COLO829 (cell line): ENCODE results near the gene ASCC3.

Experiments used
- DNase-seq: peaks from one replicate; pipeline ENCODE4 v3.0.0; 2012; ENCODE audit warnings: low spot score

The ASCC3 gene

DNA sequence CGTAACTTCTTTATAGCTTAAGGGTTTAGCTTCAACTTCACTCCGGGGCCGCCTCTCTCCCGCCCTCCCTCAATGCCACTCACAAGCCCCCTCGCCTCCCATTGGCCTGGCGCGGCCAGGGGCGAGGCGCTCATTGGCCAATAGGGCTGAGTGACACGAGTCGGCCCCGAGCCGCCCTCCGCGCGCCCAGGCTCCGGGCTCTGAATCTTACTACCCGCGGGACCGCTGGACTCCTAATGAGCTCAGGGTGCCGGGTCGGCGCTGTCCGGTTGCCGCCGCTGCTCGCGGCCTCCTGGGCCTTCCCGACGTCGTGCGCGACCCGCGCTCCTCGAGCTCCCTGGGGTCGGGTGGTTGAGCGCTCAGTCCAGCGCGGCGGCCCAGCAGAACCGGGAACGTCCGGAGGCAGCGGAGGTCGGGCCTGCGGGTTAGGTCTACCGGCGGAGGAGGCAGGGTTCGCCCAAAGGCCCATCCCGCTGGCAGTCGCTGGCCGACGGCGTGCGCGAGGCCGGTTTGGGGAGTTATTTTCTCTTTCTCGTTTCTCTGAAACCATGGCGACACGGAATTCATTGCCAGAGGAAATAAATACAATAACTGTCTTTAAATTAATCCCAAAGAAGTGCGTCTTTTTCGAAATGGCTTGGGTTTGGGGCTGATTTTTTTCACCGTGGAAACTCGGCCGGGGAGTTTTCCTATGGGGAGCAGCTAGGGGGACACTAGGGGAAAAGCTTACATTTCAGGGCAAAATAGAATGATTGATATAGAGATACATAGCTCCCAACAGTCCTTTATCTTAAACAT, 416.0 kb downstream of the ASCC3 start, which contains the start of gene SIM1:
TSS of gene SIM1 (minus strand) at position 19 of the 798 bp plus-strand sequence. CDS start 1,453 bp downstream, outside the sequence.
- DNase-seq = no peak

DNA sequence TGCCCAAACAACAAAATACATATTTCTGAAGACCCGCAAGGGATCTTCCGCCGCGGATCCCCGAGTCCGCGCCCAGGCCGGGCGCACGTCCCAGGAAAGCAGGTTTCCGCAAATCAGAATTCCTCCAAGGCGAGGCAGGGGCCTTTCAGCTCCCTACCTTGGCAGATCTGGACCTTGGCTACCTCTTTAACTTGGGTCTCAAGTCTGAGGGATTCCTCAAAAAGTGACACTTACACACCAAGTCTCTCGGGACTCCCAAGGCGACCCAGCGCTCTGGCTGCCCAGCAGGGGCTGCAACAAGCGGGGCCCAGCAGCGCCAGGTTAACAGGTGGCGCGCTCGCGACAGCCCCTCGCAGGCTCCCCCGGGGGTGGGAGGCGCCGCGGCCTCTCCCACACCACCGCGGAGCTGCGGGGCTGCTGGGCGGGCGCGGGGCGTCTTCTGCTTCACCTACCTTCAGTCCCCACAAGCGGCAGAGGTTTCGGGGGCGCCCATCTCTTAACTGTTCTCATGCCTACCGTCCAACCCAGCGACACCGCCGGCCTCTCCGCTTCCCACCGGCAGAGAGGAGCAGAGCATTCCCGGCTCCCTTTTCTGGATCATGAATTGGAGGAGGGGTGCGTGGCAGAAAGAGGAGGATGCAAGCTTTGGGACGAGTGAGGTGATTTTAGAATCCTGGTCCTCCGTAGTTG, 416.8 kb downstream of the ASCC3 start:
- no peak for DNase-seq

DNA sequence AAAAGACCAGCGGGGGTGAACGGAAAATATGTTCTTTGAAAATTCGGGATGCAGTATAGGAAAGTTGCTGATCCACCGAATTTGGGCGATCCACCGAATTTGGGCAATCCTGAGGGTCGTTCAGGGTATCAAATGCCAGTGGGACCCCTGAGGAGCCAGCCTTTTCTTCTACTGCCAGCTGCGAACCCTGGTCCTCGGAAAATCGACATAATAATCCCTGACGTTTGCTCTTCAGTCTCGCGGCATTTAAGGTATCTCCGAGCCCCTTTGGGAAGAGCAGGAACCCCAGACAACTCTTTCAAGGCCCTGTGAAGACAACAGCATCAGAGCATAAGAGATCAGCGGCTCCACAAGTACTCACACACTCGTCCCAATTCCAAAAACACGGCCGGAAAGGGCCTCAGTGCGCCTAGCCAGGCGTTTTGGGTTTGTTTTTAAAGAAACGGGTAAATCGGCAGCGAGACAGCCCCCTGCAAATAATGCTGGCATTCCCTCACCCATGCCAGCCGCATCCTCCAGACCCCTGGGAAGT, 417.4 kb downstream of the ASCC3 start:
- DNase-seq = no peak

DNA sequence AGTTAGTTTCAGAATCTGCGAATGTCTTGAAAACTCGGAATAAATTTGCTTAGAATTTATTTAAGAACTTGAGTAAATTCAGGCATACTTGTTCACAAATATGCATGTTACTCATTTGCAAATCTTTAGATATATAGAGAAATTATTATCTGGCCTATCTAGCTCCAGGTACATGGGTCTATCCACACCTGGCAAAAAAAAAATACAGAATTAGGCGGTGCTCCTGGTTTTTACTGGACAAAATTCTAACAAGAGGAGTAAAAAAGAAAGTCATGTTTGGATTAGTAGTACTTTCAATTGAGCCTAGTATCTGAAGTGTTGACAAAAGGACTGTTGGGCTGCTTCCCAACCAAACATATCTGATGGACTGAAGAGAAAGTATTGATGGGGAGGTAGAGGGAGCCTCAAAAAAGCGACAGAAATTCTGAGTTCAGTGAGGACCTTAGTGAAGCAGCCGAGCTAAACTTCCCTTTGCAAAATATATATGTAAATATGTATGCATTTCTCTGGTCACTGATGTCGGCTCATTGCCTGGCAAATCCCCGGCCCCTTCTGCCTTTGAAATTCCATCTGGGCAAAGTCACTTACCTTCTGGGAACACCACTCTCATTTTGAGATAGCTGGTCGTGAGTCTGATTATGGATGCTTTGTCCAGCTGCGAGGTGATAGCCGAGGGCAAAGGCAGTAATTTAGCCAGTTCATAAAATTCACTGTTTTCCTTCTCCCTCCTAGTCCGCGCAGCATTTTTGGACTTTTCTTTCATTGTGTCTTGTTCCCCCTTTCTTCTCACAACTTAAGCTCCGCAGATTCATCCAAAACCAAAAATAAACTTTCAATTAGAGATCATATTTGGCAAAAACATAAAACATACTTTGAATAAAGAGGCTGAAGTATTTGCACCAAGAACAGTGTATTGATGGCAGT, 418.2 kb downstream of the ASCC3 start:
- no peak for DNase-seq

DNA sequence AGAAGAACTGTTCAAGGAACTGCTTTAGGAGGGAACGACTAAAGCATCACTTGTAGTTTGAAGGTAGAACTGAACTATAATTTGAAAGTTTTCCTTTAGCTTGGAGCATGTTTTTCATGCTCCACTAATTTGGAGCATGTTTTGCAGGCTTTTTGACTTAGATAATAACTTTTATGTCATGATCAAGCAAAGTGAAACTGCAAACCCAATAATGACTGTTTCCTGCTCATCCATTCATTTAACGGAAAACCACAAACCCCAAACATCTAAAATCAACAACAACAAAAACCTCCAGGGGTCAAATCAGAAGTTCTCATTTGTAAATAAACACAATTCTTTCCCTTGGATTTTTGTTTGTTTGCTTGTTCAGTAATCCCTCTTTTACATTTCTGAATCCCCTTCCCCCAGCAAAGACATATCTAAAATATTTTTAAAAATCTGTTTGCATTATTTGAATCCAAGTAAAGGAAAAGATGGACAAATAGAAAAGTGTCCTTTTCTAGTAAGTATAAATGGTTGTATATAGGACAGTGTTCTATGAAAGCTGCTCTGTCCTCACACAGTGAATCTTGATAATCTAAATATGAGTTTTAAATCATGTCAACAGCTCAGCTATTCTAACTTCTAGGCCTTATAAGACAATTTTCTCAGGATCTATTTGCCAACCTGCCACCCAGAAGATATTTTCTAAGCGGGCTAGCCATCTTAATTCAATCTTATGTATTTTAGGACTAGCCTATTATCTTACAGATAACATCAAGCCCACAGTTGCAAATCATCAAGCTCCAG, 419.0 kb downstream of the ASCC3 start:
- no peak for DNase-seq

DNA sequence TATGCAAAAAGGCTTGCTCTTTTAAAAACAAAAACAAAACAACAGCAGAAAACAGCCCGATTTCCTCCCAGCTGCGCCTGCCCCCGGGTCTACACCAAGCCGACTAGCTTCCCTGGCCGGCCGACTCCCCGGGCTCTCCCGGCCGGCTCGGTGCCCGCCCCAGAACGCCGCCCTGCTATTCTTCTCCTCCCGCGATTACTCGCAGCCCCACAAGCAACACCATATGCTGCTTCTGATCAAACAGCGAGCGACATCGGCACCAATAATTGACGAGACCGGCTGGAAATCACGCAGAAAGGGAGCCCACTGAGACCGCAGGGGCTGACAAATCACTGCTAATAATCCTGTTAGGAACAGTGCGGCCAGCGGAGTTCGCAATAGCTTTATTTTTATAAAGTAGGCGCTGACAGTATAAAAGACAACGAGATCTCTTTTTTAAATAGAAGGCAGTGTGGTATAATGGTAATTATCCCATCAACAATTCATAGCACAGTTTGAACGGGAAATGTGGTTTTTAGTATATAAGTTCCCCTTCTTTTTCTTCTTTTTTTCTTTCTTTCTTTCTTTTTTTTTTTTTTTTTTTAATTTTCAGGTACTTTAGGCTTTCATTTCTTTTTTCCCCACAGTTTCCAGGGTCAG, 419.7 kb downstream of the ASCC3 start:
- no peak for DNase-seq

DNA sequence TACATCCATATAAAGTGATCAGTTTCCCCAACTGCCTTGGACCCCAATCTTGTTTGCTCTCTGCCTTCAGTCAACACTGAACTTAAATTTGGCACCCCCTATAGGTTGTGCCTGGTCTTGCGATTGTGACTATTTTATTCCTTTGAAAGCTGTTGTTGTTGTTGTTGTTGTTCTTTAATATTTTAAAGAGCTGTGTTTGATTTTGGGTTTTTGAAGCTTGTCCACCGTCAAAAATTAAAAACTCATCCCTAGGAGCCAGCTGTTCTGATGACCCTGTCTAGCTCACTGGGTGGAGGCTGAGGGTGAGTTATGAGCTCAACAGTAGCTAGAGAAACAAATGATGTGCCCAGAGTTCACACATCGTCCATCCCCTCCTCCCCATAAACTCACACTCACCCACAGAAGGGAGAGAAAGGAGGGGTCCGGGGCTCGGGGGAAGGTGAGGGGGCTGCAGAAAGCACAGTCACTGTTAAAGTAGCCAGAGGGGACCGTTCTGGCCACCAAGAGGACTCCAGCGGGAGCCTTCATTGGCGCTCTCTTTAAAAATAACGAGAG, 420.4 kb downstream of the ASCC3 start:
- DNase-seq = no peak

DNA sequence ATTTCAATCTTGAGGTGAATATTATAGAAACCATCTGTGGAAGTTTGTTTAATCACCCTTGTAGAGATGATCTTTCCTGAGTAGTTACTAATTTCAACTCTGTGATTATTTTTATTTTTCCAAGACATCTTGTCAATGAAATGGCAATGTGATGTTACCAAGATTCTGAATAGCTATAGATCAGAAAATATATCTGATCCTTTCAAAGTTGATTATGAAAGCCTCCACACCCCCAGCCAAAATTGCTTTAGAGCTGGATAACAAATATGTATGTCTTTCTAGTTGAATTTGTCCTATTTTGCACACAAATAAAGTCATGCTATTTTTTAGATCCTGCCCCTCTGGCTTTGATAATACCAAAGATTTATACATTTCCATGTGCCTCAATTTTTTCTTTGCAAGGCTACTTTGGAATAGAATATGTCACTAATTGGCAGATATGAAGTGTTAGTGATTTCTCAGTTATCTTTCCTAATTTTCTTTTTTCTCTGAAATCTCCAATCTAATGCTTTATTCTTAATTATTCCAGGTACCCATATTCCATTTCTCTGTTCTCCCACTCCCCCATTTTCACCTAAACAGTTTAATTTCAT, 421.4 kb downstream of the ASCC3 start:
- no peak for DNase-seq

DNA sequence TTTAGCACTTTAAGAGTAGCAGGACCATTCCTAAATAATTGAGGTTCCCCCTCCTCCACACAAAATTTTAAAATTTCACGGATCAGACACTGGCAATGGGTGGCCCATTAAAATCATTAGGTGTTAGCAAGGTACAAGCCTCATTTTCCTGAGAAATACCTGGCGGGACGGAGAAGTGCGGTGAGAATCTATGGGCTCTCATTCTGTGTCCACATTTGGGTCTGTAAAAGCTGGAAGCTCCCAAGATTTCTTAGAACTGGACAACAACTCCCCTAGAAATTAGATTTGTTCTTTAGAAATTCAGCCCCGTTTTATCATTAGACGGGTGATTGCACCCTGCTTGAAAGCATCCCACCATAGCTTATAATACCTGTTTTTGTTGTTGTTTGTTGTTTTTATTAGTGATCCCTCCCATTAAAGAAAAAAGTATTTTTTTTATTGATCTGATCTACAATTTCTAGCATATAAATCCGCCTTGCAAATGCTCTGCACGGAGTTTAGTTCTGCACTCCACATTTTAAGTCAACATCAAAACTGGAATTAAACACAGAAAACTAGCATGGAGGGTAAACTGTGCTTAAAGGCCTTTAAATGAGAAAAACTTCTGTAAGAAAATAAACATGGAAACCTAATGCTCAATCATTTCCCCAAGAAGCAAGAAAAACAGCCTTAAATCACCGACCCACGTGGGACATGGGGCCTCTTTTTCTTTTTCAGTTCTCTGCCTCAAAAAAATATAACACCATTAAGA, 422.1 kb downstream of the ASCC3 start:
- no peak for DNase-seq
